Fibroblast of the aortic adventitia (primary cell): Measurements from ENCODE around the gene STAC. TPM values are rescaled to one million over a fixed set of nuclear protein-coding genes. Genes with fewer than 3 reads are reported as not detected.
"Not testable (repeated sequence)": the region's sequence is repeated elsewhere in the genome, so short reads cannot be mapped to it uniquely, and the experiment has no call there.

Experiments used
- DNase-seq: peaks from one replicate; pipeline ENCODE4 v3.0.0-alpha.2; 2010; ENCODE audit warnings: low read depth
- H3K4me3 ChIP-seq: 2 replicates; pipeline ENCODE4 v1.5.1; 2011; ENCODE audit warnings: low read depth, mild to moderate bottlenecking, control low read depth, low read length, moderate library complexity
- total RNA-seq: library from RNA; depleted of rRNA; stranded (reverse); fragments of >200 nt; gene quantifications from 2 replicates; pipeline ENCODE4 v1.2.3, GENCODE V29; 2012; ENCODE audit warnings: low replicate concordance
- TF ChIP-seq, protein P1 (sequence below): IDR thresholded peaks from 2 replicates; pipeline ENCODE4 v1.5.1; 2011; ENCODE audit warnings: mild to moderate bottlenecking, low read length, control low read depth, inconsistent platforms; ENCODE audit not compliant: insufficient read depth

The STAC gene
- total RNA-seq, 1 donor: 14.8 TPM

DNA sequence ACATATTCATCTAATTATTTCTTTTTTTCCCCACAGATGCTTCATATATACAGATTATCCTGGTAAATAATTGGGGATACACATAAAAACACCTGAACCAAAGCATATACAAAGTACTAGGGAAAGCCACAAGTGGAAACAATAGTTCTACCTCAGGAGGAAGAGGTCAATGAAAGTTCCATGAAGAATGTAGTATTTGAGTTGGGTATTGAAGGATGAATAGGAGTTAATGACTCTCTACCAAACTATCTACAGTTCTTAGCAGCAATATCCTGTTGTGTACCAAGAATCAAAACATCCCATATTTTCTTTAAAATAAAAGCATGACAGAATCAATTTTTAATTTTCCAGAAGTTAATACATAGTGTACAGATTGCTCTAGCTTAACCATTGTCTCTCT is 78.9 kb downstream of the STAC start:
- TF ChIP-seq, protein P1, sequence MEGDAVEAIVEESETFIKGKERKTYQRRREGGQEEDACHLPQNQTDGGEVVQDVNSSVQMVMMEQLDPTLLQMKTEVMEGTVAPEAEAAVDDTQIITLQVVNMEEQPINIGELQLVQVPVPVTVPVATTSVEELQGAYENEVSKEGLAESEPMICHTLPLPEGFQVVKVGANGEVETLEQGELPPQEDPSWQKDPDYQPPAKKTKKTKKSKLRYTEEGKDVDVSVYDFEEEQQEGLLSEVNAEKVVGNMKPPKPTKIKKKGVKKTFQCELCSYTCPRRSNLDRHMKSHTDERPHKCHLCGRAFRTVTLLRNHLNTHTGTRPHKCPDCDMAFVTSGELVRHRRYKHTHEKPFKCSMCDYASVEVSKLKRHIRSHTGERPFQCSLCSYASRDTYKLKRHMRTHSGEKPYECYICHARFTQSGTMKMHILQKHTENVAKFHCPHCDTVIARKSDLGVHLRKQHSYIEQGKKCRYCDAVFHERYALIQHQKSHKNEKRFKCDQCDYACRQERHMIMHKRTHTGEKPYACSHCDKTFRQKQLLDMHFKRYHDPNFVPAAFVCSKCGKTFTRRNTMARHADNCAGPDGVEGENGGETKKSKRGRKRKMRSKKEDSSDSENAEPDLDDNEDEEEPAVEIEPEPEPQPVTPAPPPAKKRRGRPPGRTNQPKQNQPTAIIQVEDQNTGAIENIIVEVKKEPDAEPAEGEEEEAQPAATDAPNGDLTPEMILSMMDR: no peak
- H3K4me3 ChIP-seq: no peak overlapping the region
- no peak for DNase-seq

DNA sequence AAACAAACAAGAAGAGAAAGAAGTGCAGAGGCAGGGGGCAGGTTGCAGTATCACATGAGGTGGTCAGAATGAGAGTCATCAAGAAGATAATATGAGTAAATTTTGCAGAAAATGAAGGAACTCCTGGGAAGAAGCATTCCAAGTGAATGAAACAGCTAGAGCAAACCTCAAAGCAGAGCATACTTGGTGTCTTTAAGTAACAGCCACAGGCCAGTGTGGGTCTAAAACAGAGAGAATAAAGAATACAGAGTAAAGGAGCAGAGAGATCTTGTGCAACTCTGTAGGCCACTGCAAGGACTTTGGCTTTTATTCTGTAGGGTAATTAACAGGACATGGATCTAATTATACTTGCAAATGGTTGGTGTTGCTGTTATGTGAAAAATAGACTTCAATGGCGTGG is 81.3 kb downstream of the STAC start:
- TF ChIP-seq, protein P1: no peak
- DNase-seq: peak; percentile 45
- H3K4me3 ChIP-seq: no peak overlapping the region

DNA sequence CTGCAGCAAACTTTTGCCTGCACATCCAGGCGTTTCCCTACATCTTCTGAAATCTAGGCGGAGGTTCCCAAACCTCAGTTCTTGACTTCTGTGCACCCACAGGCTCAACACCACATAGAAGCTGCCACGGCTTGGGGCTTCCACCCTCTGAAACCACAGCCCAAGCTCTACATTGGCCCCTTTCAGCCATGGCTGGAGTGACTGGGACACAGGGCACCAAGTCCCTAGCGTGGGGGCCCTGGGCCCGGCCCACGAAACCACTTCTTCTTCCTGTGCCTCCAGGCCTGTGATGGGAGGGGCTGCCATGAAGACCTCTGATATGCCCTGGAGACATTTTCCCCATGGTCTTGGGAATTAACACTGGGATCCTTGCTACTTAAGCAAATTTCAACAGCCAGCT is 91.7 kb downstream of the STAC start:
- DNase-seq, H3K4me3 ChIP-seq: not testable (repeated sequence)

DNA sequence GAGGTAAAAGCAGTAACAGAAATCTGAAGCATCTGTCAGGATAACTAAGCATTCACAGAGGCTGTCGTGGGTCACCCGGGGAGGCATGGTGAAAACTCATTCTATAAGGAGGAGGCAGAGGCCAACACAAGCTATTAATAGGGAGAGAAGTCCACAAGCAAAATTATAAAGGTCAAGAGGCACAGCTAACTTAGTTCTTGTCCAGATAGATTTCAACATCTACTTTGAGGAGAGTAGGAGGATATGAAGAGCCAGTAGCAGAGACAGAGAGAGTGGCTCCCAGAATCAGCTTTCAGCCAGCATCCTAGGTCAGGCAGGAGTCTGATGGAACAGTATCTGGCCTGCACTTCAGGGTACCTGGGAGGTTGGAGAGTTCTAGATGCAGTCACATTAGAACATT is 95.3 kb downstream of the STAC start:
- TF ChIP-seq, protein P1: no peak

DNA sequence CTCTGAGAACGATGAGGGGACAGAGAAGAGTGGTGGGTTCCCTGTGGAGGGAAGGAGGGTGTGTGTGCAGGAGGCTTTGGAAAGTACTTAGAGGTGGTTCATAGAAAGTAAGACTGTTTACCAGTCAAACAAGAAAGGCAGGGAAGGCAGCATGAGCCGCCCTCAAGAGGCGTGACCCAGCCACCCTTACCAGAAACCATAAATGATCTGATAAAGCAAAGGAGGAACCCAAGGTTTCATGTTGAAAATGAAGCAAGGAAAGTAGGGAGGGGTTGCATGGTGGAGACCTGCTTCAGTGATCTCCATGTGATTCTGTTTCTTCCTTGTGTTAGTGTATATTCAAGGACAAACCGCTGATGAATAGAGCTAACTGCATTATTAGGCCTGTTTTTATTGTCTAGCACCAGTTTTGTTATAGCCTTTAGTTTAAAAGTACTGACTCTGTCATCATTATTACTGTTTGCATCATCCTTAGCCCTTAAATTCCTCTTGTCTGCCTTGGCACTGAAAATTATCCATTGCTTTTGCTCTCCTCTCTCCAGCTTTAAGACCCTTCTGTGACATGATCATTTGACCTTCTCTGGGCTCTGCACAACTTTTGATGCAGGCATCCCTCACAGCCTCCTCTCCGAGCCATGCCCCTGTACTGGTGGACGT is 96.1 kb downstream of the STAC start:
- TF ChIP-seq, protein P1: no peak
- H3K4me3 ChIP-seq: no peak overlapping the region
- peak; percentile 28 for DNase-seq

More for the DNA sequence above, 95.3 kb downstream of the STAC start:
- no peak for DNase-seq
- H3K4me3 ChIP-seq: no peak overlapping the region

DNA sequence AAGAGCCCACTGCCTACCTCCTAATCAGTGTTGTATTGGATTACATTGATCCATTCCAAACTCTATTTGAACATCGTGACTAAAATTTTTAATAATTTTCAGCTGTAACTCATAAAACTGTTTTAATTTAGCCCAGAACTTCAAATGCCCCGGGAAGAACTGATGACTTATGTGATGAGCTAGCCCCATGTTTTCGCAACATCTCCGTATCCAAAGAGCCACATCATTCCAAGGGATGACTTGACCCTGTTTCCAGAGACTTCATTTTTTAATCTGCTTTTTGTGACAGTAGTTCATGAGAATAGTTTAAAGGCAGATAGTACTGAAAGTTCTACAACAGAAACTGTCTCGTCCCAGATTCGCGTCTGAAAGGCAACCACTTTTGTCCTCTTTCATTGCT is 97.4 kb downstream of the STAC start:
- H3K4me3 ChIP-seq: no peak overlapping the region
- TF ChIP-seq, protein P1: no peak
- peak; percentile 59 for DNase-seq

DNA sequence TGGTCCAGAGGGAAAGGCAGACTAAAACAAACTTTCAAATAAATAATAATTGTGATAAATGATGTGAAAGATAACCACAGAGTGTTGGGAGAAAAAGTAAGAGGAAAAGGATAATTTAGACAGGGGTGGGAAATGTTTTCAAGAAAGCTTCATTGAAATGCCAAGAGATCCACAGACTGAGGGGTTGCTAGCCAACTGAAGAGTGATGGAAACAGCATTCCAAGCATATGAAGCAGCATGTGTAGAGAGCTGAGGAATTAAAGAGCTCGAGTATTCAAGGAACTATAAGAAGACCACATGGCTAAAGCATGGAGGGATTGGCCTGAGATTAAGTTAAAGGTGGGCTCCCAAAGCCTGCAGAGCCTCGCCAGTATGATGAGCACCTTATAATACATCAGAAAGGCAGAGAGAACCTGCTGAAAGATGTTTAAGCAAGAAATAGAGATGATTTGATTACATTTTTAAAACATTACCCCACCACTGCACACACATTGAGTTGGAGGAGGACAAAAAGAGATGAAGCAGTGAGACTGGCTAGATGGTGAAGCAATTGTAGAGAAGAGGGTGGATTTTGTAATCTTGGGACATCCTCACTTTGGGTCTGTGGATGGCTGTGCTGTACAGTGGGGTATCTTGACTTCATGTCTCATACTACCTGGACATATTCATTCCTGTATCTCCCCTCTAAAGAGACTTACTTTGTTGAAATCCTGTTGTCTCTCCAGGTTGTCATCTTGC is 100.8 kb downstream of the STAC start:
- TF ChIP-seq, protein P1: no peak
- no peak overlapping the region for H3K4me3 ChIP-seq
- DNase-seq: peak; percentile 82
